Measurements from ENCODE around the gene BLNK.

- TF ChIP-seq EZH2 (IDR thresholded peaks at IDR 0.05; ENCODE audit: borderline replicate concordance, low read depth, low read length, poor library complexity, severe bottlenecking) = no peak
- TF ChIP-seq CTCF (conservative IDR thresholded peaks at IDR 0.05; ENCODE audit: low read depth, low read length) = no peak
Observed at GRCh38 chr10:96244354-96244753, 27.0 kb downstream of the BLNK start.

All from A673 (cell line).